NCI-H1092 (cell line): ENCODE data around the gene PEX7.
"Not testable (repeated sequence)": the region's sequence is repeated elsewhere in the genome, so short reads cannot be mapped to it uniquely, and the experiment has no call there.

Experiments
- DNase-seq: peaks from one replicate; lab custom pipeline; 2025; lab: John Stamatoyannopoulos, UW

The PEX7 gene

GRCh38 chr6:136790411-136791295 is 31.7 kb upstream of the PEX7 start:
- no peak for DNase-seq

DNA sequence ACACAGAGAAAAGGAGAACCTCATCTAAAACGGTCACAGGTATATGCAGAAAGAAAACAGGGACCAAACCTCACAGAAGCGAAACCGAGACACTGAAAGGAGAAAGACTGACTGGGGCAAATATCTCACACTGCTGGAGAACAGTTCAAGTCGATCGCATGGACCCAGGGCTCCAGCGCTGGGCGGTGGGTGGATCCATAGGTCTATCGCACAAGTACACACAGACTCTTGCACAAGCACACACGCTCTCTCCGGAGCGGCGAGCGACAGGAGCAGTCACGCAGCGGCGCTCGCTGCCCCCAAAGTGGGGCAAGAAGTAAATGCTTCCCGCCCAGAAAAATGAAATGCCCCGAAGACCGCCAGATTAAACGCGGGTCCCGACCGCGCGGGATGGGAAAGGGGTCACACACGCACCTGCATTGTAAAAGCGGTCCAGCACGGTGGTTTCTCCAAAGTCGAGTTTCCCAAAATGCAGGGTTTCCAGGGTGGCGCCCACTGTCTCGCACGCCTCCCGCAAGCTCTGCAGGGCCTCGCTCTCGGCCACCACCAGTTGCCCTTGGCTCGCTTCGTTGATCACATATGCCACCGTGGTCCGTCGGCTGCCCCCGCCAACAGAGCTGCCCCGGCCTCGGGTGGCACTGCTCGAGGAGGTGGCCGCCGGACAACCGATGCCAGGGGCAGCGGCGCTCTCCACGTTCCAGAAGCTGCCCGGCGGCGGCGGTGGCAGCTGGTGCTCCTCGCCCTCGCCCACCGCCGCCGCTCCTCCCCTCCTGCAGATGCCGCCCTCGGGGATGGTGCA is 30.9 kb upstream of the PEX7 start:
- no peak for DNase-seq

DNA sequence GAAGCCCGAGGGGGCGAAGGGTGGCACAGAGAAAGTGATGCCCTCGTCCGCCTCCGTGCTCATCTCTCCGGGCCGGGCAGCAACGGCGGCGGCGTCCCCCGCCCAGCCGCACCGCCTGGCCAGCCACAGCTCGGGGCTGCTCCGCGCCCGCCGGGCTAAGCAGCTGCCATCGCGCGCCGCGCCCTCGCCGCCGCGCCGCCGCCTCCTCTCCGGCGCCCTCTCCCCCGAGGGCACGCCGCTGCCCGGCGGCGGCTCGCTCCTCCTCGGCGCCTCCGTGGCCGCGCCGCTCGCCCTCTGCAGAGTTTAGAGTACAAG is 30.3 kb upstream of the PEX7 start:
- DNase-seq: no peak

DNA sequence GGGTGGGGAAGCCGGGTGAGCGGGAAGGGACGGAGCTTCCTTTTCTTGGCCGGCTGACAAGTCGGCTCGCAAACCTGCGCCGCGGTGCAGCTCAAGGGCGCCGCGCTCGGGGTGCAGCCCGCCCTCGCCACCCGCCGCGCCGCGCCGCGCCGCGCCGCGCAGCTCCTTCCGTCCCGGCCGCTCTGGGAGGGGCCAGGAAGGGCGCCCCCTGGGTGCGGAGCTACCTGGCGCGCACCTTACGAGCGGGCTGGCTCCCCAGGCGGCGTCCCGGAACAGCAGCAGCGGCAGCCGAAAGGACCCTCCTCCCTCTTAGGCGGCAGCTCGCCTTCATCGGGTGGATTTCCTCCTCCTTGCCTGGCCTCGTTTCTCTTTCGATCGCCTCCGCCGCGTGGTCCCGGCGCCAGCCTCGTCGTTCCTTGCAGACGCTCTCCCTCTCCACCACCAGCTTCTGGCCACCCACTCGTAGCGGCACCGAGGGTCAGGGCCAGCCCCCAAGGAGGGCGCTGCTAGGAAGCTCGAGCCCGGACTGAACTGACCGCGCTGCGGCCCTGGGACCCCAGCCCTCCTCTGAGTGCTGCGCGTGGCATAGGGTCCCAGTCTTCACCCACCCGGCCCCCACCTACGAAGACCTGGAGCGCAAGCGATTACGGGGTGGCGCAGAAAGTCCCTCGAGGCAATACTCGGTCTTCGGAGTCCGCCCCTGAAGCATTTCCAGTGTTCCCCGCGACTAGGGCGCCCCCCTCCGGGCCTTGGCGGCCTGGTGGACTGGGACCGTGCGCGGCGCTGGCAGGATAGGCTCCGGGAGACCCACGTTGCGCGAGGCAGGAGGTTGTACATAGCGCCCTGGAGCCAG is 29.8 kb upstream of the PEX7 start, which contains the start of gene MAP3K5:
MAP3K5 (minus strand) TSS at position 68 of the 853 bp plus-strand sequence. CDS start 320 bp downstream, outside the sequence.
- DNase-seq: peak; percentile 76

DNA sequence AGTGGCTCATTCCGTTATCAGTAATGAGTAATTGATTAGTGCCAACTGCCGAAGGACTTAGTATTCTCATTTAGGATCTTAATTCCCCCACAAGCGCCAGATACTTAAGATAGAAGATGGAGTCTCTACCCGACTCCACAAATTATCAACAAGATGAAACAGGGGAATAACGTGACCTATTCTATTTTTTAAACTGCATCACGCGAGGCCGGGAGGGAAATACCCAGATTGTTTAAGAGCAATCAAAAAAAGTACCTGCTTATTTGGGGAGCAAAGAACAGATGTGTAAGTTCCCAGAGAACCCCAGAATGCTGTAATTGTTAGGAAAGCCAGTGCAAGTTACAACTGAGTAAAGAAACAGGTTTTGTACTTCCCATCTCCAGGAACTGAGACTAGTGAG is 29.0 kb upstream of the PEX7 start:
- DNase-seq: no peak

DNA sequence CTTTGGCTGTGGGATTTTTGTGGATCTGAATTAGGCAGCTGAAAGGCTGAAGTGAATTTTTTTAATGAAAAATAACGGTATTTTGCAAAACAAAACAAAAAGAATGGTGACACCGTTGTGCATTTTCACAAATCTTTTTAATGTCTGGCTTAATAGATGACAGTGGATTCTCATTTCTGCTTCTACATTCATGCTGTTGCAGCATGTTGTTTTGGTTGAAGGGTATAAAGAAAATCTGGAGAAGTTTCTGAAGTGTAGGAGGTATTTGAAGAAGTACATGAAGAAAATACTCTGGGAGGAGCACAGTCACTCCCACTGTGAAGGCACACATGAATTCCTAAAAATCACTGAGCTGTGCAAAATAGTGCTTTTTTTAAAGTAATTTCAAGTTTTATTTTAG is 27.0 kb upstream of the PEX7 start:
- no peak for DNase-seq

- DNase-seq: no peak
Observed at GRCh38 chr6:136795996-136796395, 26.4 kb upstream of the PEX7 start.

GRCh38 chr6:136798044-136798443 is 24.3 kb upstream of the PEX7 start:
- no peak for DNase-seq

DNA sequence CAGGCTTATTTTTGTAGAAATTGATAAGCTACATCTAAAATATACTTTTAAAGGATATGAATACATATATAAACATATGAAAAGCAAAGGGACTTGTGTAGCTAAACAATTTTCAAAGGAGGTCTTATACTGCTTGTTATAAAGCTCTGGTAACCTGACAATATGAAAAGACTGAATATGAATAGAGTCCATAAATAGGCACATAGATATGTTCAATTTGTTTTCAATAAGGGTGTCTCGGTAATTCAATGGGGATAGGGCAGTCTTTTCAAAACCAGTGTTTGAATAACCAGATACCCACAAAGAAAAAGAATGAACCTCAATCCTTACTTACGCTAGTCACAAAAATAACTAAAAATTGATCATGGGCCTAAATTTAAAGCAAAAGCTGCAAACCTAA is 20.8 kb upstream of the PEX7 start:
- no peak for DNase-seq

- DNase-seq: no peak
Observed at GRCh38 chr6:136803608-136804007, 18.8 kb upstream of the PEX7 start.

DNA sequence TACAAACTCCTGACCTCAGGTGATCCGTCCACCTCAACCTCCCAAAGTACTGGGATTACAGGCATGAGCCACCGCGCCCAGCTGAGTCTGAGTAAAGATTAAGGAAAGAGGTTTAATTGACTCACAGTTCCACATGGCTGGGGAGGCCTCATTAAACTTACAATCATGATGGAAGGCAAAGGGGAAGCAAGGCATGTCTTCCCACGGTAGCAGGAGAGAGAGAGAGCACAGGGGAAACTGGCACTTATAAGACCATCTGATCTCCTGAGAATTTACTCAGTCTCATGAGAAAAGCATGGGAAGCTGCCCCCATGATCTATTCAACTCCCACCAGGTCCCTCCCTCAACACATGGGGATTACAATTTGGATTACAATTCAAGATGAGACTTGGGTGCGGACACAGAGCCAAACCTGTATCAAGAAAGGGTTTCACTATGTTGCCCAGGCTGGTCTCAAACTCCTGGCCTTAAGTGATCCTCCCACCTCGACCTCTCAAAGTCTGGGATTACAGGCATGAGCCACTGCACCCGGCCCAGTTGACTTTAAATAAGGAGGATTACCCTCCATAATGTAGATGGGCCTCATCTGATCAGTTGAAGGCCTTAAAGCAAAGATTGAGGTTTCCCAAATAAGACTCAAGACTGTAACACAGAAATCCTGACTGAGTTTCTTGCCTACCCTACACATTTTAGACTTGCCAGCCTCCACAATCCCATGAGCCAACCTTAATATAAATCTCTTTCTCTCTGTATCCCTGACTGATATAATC is 13.1 kb upstream of the PEX7 start:
- DNase-seq: no peak

GRCh38 chr6:136811272-136811671 is 11.1 kb upstream of the PEX7 start:
- DNase-seq: no peak

DNA sequence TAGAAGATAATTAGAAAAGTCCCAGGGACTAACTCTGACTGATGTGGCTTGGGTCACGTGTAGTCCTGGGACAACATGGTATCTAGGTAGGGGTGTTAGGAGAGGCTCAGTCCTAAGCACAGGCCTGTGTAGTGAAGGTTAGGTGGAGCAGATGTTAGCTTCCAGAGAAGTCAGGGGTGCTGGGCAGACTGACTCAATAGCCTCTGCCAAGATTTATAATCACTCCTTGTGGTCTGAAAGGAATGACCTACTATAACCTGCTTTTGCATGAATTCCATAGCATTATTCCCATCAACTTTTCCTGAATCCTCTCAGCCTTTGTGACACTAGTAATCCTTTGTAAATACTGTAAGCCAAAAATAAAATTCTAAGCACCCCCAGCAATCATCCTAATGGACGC is 10.2 kb upstream of the PEX7 start:
- DNase-seq: no peak

DNA sequence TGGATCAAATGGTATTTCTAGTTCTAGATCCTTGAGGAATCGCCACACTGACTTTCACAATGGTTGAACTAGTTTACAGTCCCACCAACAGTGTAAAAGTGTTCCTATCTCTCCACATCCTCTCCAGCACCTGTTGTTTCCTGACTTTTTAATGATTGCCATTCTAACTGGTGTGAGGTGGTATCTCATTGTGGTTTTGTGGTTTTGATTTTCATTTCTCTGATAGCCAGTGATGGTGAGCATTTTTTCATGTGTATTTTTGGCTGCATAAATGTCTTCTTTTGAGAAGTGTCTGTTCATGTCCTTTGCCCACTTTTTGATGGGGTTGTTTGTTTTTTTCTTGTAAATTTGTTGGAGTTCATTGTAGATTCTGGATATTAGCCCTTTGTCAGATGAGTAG is 6.8 kb upstream of the PEX7 start:
- not testable (repeated sequence) for DNase-seq

GRCh38 chr6:136816656-136817055 is 5.7 kb upstream of the PEX7 start:
- DNase-seq: no peak

DNA sequence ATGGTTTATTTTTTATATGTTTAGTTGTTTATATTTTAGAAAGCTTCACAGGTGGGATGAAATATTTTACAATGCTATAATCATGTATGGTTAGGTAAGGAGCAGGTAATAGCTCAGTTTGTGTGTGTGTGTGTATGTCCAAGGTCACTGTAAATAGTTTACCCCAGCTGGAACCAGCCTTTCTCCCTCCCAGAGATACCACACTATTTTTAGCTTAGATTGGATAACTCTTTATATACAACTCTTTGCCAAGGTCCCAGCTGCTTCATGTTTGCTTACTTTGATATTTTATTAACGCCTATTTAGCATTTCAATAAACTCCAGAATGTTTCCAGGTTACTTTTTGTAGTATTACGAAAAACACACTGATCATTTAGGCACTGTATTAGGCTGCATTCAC is 1.8 kb upstream of the PEX7 start:
- no peak for DNase-seq

GRCh38 chr6:136822046-136822375 is 381 bp upstream of the PEX7 start:
- DNase-seq: no peak

GRCh38 chr6:136823128-136823660 is 802 bp downstream of the PEX7 start:
- DNase-seq: no peak

GRCh38 chr6:136826216-136826615 is 3.8 kb downstream of the PEX7 start:
- no peak for DNase-seq

DNA sequence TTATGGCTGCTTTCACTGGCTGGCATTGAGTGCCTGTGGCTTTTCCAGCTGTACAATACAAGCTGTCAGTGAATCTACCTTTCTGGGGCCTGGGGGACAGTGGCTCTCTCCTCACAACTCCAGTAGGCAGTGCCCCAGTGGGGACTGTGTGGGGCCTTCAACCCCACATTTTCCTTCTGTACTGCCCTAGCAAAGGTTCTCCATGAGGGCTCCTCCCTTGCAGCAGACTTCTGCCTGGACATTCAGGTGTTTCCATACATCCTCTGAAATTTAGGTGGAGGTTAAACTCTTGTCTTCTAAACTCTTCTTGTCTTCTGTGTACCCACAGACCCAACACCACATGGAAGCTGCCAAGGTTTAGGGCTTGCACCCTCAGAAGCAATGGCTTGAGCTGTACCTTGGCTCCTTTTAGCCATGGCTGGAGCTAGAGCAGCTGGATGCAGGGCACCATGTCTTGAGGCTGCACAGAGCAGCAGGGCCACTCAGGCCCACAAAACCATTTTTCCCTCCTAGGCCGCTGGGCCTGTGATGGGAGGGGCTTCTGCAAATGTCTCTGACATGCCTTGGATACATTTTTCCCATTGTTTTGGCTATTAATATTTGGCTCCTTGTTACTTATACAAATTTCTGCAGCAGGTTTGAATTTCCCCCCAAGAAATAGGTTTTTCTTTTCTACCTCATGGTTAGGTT is 9.6 kb downstream of the PEX7 start:
- DNase-seq: no peak
